GM19395 (cell line): Measurements from ENCODE around the gene RGSL1.

Experiments used
- ATAC-seq: cut with Tn5 transposase; IDR thresholded peaks from one replicate; pipeline ENCODE4 v1.9.1; 2021; ENCODE audit warnings: mild to moderate bottlenecking, moderate library complexity; ENCODE audit not compliant: unreplicated experiment

RGSL1 gene

DNA sequence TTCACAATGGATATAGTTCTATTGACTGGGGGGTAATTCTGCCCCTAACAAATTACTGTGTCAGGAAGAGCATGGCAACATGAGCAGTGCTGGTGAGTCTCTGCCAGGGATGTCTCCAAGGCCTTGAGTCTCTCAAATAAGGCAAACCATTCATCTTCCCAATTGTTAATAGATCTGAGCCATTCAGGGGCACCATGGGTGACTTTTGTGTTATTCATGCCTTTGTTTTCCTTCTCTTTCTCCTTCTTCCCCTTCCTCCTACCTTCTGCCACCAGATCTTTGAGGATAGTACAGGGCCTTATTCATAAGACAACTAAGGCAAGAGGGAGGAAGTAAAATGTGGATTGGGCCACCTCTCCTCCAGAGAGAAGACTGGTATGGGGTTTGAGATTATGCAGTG is at the start of gene RGSL1:
Gene RGSL1 (plus strand): TSS at position 60 of the 400 bp plus-strand sequence. CDS start 20 bp downstream, at position 80.
- ATAC-seq: no peak

- no peak for ATAC-seq
Measured at GRCh38 chr1:182400567-182400966, 49.4 kb upstream of the RGSL1 start, which contains the start of gene TEDDM1. TSS of gene TEDDM1 (minus strand) at chr1:182400667. CDS start at chr1:182400485, 182 bp downstream.

GRCh38 chr1:182404781-182405180 is 45.2 kb upstream of the RGSL1 start:
- no peak for ATAC-seq

- no peak for ATAC-seq
Measured at GRCh38 chr1:182405578-182405977, 44.4 kb upstream of the RGSL1 start.

- no peak for ATAC-seq
Measured at GRCh38 chr1:182406012-182406411, 43.9 kb upstream of the RGSL1 start.

- no peak for ATAC-seq
Measured at GRCh38 chr1:182407724-182408123, 42.2 kb upstream of the RGSL1 start.

DNA sequence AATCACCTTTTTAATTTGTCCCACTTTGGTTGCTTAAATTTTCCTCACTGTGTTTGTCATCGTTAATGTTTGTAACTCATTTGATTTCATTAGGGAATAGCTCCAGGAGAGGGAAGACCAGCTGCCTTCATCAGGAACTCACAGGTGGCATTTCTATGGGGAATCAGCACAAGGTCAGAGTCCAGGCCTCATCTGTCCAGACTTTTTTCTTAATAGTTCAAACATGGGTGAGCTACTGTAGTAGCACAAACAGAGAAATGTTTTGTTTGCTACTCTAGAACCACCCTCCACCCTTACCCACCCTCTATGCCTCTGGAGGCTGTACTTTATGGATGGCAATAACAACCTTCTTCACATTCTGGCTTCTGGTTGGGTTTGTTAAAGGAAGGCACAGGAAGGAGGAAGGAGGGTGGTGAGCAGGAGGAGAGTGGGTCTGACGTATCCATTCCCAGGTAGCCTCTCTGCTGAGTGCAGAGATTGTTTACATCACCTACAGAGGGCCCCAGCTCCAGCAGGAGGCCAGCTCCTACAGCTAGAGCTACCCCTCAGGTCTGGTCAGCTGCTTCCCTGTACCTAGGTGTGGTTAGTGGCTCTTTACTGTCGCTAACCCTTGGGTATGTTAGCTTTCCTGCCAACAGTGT is 41.4 kb upstream of the RGSL1 start:
- no peak for ATAC-seq

DNA sequence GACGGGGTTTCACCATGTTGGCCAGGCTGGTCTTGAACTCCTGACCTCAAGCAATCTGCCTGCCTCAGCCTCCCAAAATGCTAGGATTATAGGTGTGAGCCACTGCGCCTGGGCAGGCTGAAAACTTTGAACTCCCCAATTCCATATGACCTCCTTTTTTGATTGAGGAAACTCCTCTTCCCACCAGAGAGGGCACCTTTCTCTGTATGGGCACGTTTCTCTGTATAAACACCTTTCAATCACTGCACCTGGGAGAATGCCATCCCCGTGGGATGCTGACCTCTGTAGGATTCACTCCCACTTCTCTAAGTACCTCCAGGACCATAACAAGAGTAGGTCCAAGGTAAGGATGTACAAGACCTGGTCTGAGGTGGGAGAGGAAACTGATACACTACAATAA is 39.8 kb upstream of the RGSL1 start:
- no peak for ATAC-seq

GRCh38 chr1:182410620-182411273 is 39.2 kb upstream of the RGSL1 start:
- no peak for ATAC-seq

- no peak for ATAC-seq
Measured at GRCh38 chr1:182413486-182413885, 36.5 kb upstream of the RGSL1 start.

- ATAC-seq: no peak
Measured at GRCh38 chr1:182413969-182414368, 36.0 kb upstream of the RGSL1 start.

GRCh38 chr1:182415789-182416188 is 34.2 kb upstream of the RGSL1 start:
- ATAC-seq: no peak

DNA sequence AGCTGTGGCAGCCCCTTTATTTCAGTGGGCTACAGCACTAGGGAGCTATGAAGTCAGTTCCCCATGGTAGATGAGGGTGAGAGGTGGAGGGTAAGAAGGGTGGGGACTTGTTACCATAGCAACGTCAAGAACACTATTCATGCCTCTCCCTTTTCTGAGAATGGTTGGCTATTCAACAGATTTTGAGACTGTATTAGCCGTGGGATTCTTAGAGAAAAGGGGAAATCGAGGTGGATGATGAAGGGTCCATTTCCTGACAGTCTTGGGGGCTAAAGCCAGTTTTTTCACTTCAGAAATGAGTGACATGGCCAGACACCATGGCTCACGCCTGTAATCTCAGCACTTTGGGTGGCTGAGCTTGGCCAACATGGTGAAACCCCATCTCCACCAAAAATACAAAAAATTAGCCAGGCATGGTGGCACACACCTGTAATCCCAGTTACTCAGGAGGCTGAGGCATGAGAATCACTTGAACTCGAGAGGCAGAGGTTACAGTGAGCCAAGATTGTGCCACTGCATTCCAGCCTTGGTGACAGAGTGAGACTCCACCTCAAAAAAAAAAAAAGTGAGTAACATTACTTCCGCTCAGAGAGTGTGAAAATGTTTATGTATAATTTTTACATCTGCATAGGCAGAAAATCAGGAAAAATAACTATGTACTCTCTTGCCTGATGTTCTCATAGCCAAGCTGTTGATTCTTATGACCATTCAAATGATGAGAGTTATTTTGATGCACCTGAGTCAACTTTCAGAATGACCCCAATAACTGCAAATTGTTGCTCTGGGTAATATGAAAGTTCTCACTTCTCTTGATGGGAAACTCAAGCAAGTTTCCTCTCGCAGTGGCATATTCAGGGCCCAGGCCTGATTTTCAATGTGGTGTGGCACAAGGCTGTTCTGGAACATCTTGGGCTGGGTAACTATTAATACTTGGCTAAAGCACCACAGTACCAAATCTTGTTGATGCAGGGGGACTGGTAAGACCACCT is 23.2 kb upstream of the RGSL1 start:
- ATAC-seq: peak; percentile 77

- ATAC-seq: no peak
Measured at GRCh38 chr1:182428043-182428442, 21.9 kb upstream of the RGSL1 start.

DNA sequence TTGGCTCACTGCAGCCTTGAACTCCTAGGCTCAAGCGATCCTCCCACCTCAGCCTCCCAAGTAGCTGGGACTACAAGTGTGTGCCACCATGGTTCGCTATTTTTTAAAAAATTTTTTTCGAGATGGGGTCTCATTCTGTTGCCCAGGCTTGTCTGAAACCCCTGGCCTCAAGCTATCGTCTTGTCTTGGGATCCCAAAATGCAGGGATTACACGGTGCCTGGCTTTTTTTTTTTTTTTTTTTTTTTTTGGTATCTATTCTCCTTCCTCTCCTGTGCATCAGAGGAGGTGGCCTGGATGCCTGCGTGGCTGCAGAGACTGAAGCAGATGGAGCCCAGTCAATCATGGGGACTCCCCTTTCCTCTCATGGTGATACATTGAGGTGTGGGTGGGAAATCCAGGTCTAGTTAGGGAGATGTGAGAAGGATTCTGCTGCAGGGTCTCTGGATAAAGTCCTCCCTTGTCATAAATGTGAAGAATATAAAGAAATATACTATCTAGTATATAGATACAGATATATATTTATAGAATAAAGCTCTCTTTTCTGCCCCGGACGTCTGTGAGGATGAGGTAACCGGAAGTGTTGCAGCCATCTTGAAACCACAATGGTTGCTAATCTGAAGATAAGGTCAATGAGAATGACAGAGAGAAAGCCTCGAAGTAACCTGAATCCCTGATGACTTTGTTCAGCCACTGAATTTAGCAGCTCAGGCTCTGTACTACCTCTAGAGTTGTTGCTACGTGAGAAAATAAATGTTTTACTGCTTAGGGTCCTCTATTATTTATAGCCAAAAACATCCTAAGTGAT is 19.5 kb upstream of the RGSL1 start:
- no peak for ATAC-seq

DNA sequence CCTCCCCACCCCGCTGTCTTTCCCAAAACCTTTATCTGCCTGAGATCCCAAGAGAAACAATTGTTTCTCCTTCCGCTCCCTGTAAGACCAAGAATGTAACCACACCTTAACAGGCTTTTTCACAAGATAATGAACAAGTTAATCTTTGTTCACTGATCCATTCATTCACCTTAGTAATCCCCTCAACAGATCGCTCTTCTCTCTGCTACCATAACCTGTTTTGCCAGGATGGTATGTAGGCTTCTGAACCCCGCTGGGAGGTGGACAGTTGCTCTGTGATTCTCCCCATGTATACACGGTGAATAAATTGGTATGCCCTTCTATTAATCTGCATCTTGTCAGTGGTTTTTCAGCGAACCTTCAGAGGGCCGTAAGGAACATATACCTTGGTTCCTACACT is 18.7 kb upstream of the RGSL1 start:
- no peak for ATAC-seq

DNA sequence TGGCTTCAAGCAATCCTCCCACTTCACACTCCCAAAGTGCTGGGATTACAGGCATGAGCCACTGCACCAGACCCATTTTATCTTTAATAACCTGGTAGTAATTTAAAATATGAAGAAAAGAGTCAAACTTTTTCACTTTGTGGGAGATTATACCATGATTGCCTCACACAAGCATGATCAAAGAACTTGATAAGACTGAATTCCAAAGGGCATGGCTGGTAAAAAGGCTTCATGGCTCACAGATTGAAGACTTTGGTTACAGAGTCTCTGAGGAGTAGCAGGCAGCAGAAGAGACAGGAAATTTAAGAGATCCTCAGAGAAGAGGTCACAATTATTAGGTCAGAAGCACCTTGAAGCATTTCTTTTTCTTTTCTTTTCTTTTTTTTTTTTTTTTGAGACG is 16.4 kb upstream of the RGSL1 start:
- ATAC-seq: no peak

DNA sequence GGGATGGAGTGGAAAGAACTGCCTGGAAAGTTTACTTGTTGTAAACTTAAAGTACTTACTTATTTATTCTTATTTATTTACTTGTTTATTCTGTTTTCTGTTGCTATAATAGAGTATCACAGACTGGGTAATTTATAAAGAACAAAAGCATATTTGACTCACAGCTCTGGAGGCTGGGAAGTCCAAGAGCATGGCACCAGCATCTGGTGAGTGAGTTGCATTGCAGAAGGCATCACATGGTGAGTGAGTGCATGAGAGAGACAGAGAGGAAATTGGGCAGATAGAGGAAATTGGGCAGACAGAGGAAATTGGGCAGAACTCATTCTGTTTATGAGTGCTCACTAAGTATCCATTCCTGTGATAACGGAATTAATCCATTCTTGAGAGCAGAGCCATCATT is 11.6 kb upstream of the RGSL1 start:
- no peak for ATAC-seq

DNA sequence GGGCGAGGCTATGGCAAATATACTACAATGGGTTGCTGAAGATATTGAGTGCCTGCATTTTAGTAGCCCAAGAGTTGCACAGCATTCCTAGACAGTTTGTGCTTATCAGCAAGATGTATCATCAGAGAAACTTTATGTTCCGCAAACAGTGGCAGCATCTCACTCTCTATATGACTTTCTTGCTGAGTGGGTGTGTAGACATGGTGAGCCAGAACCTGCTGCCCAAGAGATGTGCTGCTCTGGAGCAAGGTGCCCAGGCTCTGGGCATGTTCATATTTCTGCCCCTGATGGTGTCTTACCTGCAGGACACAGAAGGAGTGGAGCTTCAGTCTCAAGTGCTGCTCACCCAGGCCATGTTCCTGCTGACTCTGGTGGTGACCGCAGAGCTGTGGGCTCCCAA is 8.2 kb upstream of the RGSL1 start:
- ATAC-seq: no peak

DNA sequence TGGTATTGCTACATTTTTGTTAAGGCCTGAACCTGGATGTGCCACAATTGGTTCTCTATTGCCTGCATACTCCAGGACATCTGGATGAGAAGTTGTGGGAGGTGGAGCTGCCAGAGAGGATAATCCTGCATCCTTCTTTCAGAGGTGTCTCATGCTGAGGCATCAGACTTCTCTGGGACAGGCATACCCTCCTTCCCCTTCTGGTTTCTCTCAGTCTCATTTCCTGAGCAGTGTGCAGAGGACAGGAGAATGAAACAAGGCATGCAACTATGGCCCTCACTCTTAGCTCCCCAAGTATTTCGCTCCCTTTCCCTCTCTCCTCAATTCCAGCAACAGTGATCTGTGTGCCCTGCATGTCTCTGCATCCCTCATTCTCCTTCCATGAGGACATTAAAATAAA is 7.6 kb upstream of the RGSL1 start:
- no peak for ATAC-seq

GRCh38 chr1:182444497-182444896 is 5.4 kb upstream of the RGSL1 start:
- ATAC-seq: no peak
